ENCODE measurements around the gene CAMTA1.

- TF ChIP-seq ZNF282 (CRISPR knock-in tag; IDR thresholded peaks at IDR 0.05) (no peak), IRF9 (tag; IDR thresholded peaks at IDR 0.05) (no peak)
Observed at GRCh38 chr1:7146710-7147109, 361.5 kb downstream of the CAMTA1 start.
